Activated CD4-positive, alpha-beta T cell treated with anti-CD3 and anti-CD28 coated beads, Interleukin-2, amount 10 ng/mL, durations not matched to agents 24 days and 14 days (primary cell): Measurements from ENCODE around the gene AOPEP. TPM values are rescaled to one million over a fixed set of nuclear protein-coding genes. Genes with fewer than 3 reads are reported as not detected.

Source experiments
- DNase-seq: peaks from one replicate; pipeline ENCODE4 v3.0.0; 2022
- H3K27ac Mint-ChIP-seq: one replicate; pipeline ENCODE4 v1.8.0; 2022; ENCODE audit warnings: mild to moderate bottlenecking, mixed read lengths
- H3K27me3 Mint-ChIP-seq: one replicate; pipeline ENCODE4 v1.8.0; 2022; ENCODE audit warnings: mixed read lengths
- H3K36me3 Mint-ChIP-seq: one replicate; pipeline ENCODE4 v1.8.0; 2022; ENCODE audit warnings: low read depth, mild to moderate bottlenecking, mixed read lengths
- H3K4me1 Mint-ChIP-seq: one replicate; pipeline ENCODE4 v1.8.0; 2021; ENCODE audit warnings: mixed read lengths
- H3K4me3 Mint-ChIP-seq: one replicate; pipeline ENCODE4 v1.8.0; 2022; ENCODE audit warnings: mild to moderate bottlenecking, moderate library complexity, mixed read lengths
- H3K9me3 Mint-ChIP-seq: one replicate; pipeline ENCODE4 v1.8.0; 2021; ENCODE audit warnings: mixed read lengths
- intact Hi-C: fragments of 100-400 bp; cut with micrococcal nuclease; formaldehyde crosslinking; loops from one replicate; pipeline ENCODE4 v1.15.1; 2023
- total RNA-seq: library from RNA; stranded (reverse); gene quantifications from 2 replicates; pipeline ENCODE4 v1.2.3, GENCODE V29; 2022

AOPEP gene
- total RNA-seq, 1 donor from 2014 or later = 20.7 TPM

GRCh38 chr9:94851467-94851866 is 125.0 kb downstream of the AOPEP start:
- intact Hi-C loops = no loop called here
- H3K4me3 Mint-ChIP-seq = no peak overlapping the region
- H3K36me3 Mint-ChIP-seq = peaks cover 1% of the 10 kb centered on the region
- DNase-seq = no peak
- no peaks in the 10 kb centered on the region for H3K27me3 Mint-ChIP-seq
- H3K9me3 Mint-ChIP-seq = no peaks in the 10 kb centered on the region
- peaks cover 15% of the 10 kb centered on the region for H3K4me1 Mint-ChIP-seq
- no peak overlapping the region for H3K27ac Mint-ChIP-seq

GRCh38 chr9:94851892-94852291 is 125.4 kb downstream of the AOPEP start:
- no peaks in the 10 kb centered on the region for H3K27me3 Mint-ChIP-seq
- intact Hi-C loops = no loop called here
- no peaks in the 10 kb centered on the region for H3K9me3 Mint-ChIP-seq
- no peak for DNase-seq
- no peak overlapping the region for H3K27ac Mint-ChIP-seq
- no peak overlapping the region for H3K4me3 Mint-ChIP-seq
- H3K36me3 Mint-ChIP-seq = no peaks in the 10 kb centered on the region
- peaks cover 12% of the 10 kb centered on the region for H3K4me1 Mint-ChIP-seq

GRCh38 chr9:94852373-94852772 is 125.9 kb downstream of the AOPEP start:
- H3K27me3 Mint-ChIP-seq = no peaks in the 10 kb centered on the region
- no peak for DNase-seq
- no peaks in the 10 kb centered on the region for H3K9me3 Mint-ChIP-seq
- H3K36me3 Mint-ChIP-seq = no peaks in the 10 kb centered on the region
- H3K4me3 Mint-ChIP-seq = no peak overlapping the region
- intact Hi-C loops = no loop called here
- peaks cover 7% of the 10 kb centered on the region for H3K4me1 Mint-ChIP-seq
- no peak overlapping the region for H3K27ac Mint-ChIP-seq

GRCh38 chr9:94853887-94854286 is 127.4 kb downstream of the AOPEP start:
- Mint-ChIP-seq H3K36me3 (peaks cover 5% of the 10 kb centered on the region), H3K9me3 (peaks cover 6% of the 10 kb centered on the region), H3K4me1 (peaks cover 6% of the 10 kb centered on the region), H3K4me3 (no peak overlapping the region), H3K27ac (no peak overlapping the region), H3K27me3 (no peaks in the 10 kb centered on the region)
- intact Hi-C loops = no loop called here
- DNase-seq = no peak

GRCh38 chr9:94855903-94856302 is 129.4 kb downstream of the AOPEP start:
- H3K4me1 Mint-ChIP-seq = peaks cover 22% of the 10 kb centered on the region
- intact Hi-C loops = no loop called here
- peaks cover 6% of the 10 kb centered on the region for H3K9me3 Mint-ChIP-seq
- DNase-seq = no peak
- peaks cover 10% of the 10 kb centered on the region for H3K36me3 Mint-ChIP-seq
- H3K27ac Mint-ChIP-seq = no peak overlapping the region
- no peak overlapping the region for H3K4me3 Mint-ChIP-seq
- no peaks in the 10 kb centered on the region for H3K27me3 Mint-ChIP-seq

GRCh38 chr9:94857791-94858190 is 131.3 kb downstream of the AOPEP start:
- DNase-seq = no peak
- peaks cover 3% of the 10 kb centered on the region for H3K27me3 Mint-ChIP-seq
- H3K27ac Mint-ChIP-seq = no peak overlapping the region
- H3K36me3 Mint-ChIP-seq = peaks cover 10% of the 10 kb centered on the region
- H3K4me3 Mint-ChIP-seq = no peak overlapping the region
- peaks cover 6% of the 10 kb centered on the region for H3K9me3 Mint-ChIP-seq
- H3K4me1 Mint-ChIP-seq = peaks cover 40% of the 10 kb centered on the region
- intact Hi-C loops = no loop called here

GRCh38 chr9:94859226-94859625 is 132.7 kb downstream of the AOPEP start:
- Mint-ChIP-seq H3K27ac (no peak overlapping the region), H3K36me3 (peaks cover 10% of the 10 kb centered on the region), H3K4me1 (peaks cover 47% of the 10 kb centered on the region), H3K27me3 (peaks cover 3% of the 10 kb centered on the region), H3K4me3 (no peak overlapping the region), H3K9me3 (peaks cover 6% of the 10 kb centered on the region)
- no peak for DNase-seq
- intact Hi-C loops = no loop called here

GRCh38 chr9:94859891-94860290 is 133.4 kb downstream of the AOPEP start:
- DNase-seq = no peak
- Mint-ChIP-seq H3K27ac (peak overlapping the region; percentile 45), H3K27me3 (peaks cover 3% of the 10 kb centered on the region), H3K9me3 (peaks cover 6% of the 10 kb centered on the region), H3K36me3 (peaks cover 10% of the 10 kb centered on the region), H3K4me3 (peak overlapping the region; percentile 2), H3K4me1 (peaks cover 48% of the 10 kb centered on the region)
- intact Hi-C loops = loop anchor here (2.0 to 5.0 kb wide), 3 partner anchors 19 to 1357 kb away; no protein-coding TSS in a partner anchor

- intact Hi-C loops = loop anchor here (1.0 to 5.0 kb wide), 4 partner anchors 18 to 1356 kb away; no protein-coding TSS in a partner anchor
- DNase-seq = peak; percentile 93
- Mint-ChIP-seq H3K36me3 (peaks cover 10% of the 10 kb centered on the region), H3K4me3 (peak overlapping the region; percentile 74), H3K27me3 (peaks cover 3% of the 10 kb centered on the region), H3K4me1 (peaks cover 48% of the 10 kb centered on the region), H3K9me3 (peaks cover 6% of the 10 kb centered on the region), H3K27ac (peak overlapping the region; percentile 86)
Observed at GRCh38 chr9:94860678-94861588, 134.4 kb downstream of the AOPEP start.

- H3K27me3 Mint-ChIP-seq = peaks cover 3% of the 10 kb centered on the region
- peak overlapping the region; percentile 86 for H3K27ac Mint-ChIP-seq
- peak overlapping the region; percentile 74 for H3K4me3 Mint-ChIP-seq
- H3K9me3 Mint-ChIP-seq = peaks cover 6% of the 10 kb centered on the region
- DNase-seq = peak; percentile 78
- H3K4me1 Mint-ChIP-seq = peaks cover 48% of the 10 kb centered on the region
- intact Hi-C loops = loop anchor here (1.0 to 5.0 kb wide), 4 partner anchors 17 to 1356 kb away; no protein-coding TSS in a partner anchor
- peaks cover 10% of the 10 kb centered on the region for H3K36me3 Mint-ChIP-seq
Observed at GRCh38 chr9:94861589-94862272, 135.2 kb downstream of the AOPEP start.

- intact Hi-C loops = loop anchor here (5.0 kb wide), 2 partner anchors 38 to 1353 kb away; no protein-coding TSS in a partner anchor
- Mint-ChIP-seq H3K4me1 (peaks cover 52% of the 10 kb centered on the region), H3K27ac (no peak overlapping the region), H3K9me3 (no peaks in the 10 kb centered on the region), H3K27me3 (peaks cover 3% of the 10 kb centered on the region), H3K36me3 (peaks cover 5% of the 10 kb centered on the region), H3K4me3 (no peak overlapping the region)
- DNase-seq = no peak
Observed at GRCh38 chr9:94864196-94864595, 137.7 kb downstream of the AOPEP start.

GRCh38 chr9:94864862-94865509 is 138.5 kb downstream of the AOPEP start:
- Mint-ChIP-seq H3K27me3 (peaks cover 3% of the 10 kb centered on the region), H3K36me3 (no peaks in the 10 kb centered on the region), H3K4me1 (peaks cover 49% of the 10 kb centered on the region), H3K27ac (no peak overlapping the region), H3K4me3 (no peak overlapping the region), H3K9me3 (no peaks in the 10 kb centered on the region)
- no peak for DNase-seq
- intact Hi-C loops = loop anchor here (5.0 kb wide), 2 partner anchors 37 to 1352 kb away; no protein-coding TSS in a partner anchor

GRCh38 chr9:94865582-94866452 is 139.3 kb downstream of the AOPEP start:
- no peak for DNase-seq
- intact Hi-C loops = no loop called here
- no peaks in the 10 kb centered on the region for H3K36me3 Mint-ChIP-seq

More at GRCh38 chr9:94865582-94866452, 139.3 kb downstream of the AOPEP start:
- H3K27me3 Mint-ChIP-seq = peaks cover 3% of the 10 kb centered on the region
- H3K4me1 Mint-ChIP-seq = peaks cover 47% of the 10 kb centered on the region
- H3K9me3 Mint-ChIP-seq = no peaks in the 10 kb centered on the region
- no peak overlapping the region for H3K27ac Mint-ChIP-seq
- no peak overlapping the region for H3K4me3 Mint-ChIP-seq
